ENCODE results near the gene PSMD1.

PSMD1 gene

GRCh38 chr2:231038483-231039293 is 18.0 kb upstream of the PSMD1 start:
- POLR2A ChIA-PET = interaction anchor here (0.8 kb wide), 1 partner anchor 15 kb away, joined by 4 read pairs; no protein-coding TSS in a partner anchor
- TF ChIP-seq ELF4 (IDR thresholded peaks at IDR 0.05) (no peak), PKNOX1 (IDR thresholded peaks at IDR 0.05) (no peak), SUZ12 (IDR thresholded peaks at IDR 0.05) (no peak), HDGF (IDR thresholded peaks at IDR 0.05; ENCODE audit: borderline replicate concordance) (no peak), LEF1 (IDR thresholded peaks at IDR 0.05; ENCODE audit: borderline replicate concordance) (no peak), CTBP1 (IDR thresholded peaks at IDR 0.05; ENCODE audit: borderline replicate concordance) (no peak), FOXK2 (IDR thresholded peaks at IDR 0.05) (no peak), SP1 (IDR thresholded peaks at IDR 0.05) (no peak), TARDBP (IDR thresholded peaks at IDR 0.05) (no peak), ZNF384 (IDR thresholded peaks at IDR 0.05) (no peak), BHLHE40 (IDR thresholded peaks at IDR 0.05; ENCODE audit: borderline replicate concordance) (no peak), FOXM1 (IDR thresholded peaks at IDR 0.05; ENCODE audit: borderline replicate concordance) (no peak), FOXA1 (IDR thresholded peaks at IDR 0.05) (no peak), ARNT (IDR thresholded peaks at IDR 0.05) (no peak), L3MBTL2 (conservative IDR thresholded peaks at IDR 0.05) (no peak), NFRKB (IDR thresholded peaks at IDR 0.05) (no peak)
- DNase-seq (ENCODE audit: extremely low spot score) = no peak
- CTCF ChIA-PET = interaction anchor here (1.4 kb wide), 1 partner anchor 14 kb away, joined by 6 read pairs; no protein-coding TSS in a partner anchor

- CTCF ChIA-PET = interaction anchor here (1.4 kb wide), 1 partner anchor 14 kb away, joined by 6 read pairs; no protein-coding TSS in a partner anchor
- POLR2A ChIA-PET = no interaction called here
- TF ChIP-seq SUZ12 (IDR thresholded peaks at IDR 0.05) = no peak
- no peak for TF ChIP-seq HDGF (IDR thresholded peaks at IDR 0.05; ENCODE audit: borderline replicate concordance)
- no peak for DNase-seq (ENCODE audit: extremely low spot score)
Observed at GRCh38 chr2:231039294-231039664, 17.4 kb upstream of the PSMD1 start.

GRCh38 chr2:231039821-231040364 is 16.8 kb upstream of the PSMD1 start:
- CTCF ChIA-PET = interaction anchor here (0.6 to 1.3 kb wide), 2 partner anchors 13 to 446 kb away, joined by 3 to 7 read pairs; no protein-coding TSS in a partner anchor
- DNase-seq (ENCODE audit: extremely low spot score) = no peak

GRCh38 chr2:231041061-231041689 is 15.5 kb upstream of the PSMD1 start:
- TF ChIP-seq L3MBTL2 (conservative IDR thresholded peaks at IDR 0.05) (no peak), NFRKB (IDR thresholded peaks at IDR 0.05) (no peak), ZNF384 (IDR thresholded peaks at IDR 0.05) (no peak), LEF1 (IDR thresholded peaks at IDR 0.05; ENCODE audit: borderline replicate concordance) (no peak), ELF4 (IDR thresholded peaks at IDR 0.05) (no peak), TARDBP (IDR thresholded peaks at IDR 0.05) (no peak), ARNT (IDR thresholded peaks at IDR 0.05) (no peak), CTBP1 (IDR thresholded peaks at IDR 0.05; ENCODE audit: borderline replicate concordance) (no peak), HDGF (IDR thresholded peaks at IDR 0.05; ENCODE audit: borderline replicate concordance) (no peak)
- DNase-seq (ENCODE audit: extremely low spot score) = no peak
- ChIA-PET POLR2A (no interaction called here), CTCF (interaction anchor here (1.3 kb wide), 1 partner anchor 12 kb away, joined by 7 read pairs; no protein-coding TSS in a partner anchor)

More at GRCh38 chr2:231039821-231040364, 16.8 kb upstream of the PSMD1 start:
- TF ChIP-seq ZNF384 (IDR thresholded peaks at IDR 0.05) (no peak), SUZ12 (IDR thresholded peaks at IDR 0.05) (no peak), BHLHE40 (IDR thresholded peaks at IDR 0.05; ENCODE audit: borderline replicate concordance) (no peak), FOXK2 (IDR thresholded peaks at IDR 0.05) (no peak), NFRKB (IDR thresholded peaks at IDR 0.05) (no peak), LEF1 (IDR thresholded peaks at IDR 0.05; ENCODE audit: borderline replicate concordance) (no peak), TARDBP (IDR thresholded peaks at IDR 0.05) (no peak), PKNOX1 (IDR thresholded peaks at IDR 0.05) (no peak), ARNT (IDR thresholded peaks at IDR 0.05) (no peak), CTBP1 (IDR thresholded peaks at IDR 0.05; ENCODE audit: borderline replicate concordance) (no peak), SP1 (IDR thresholded peaks at IDR 0.05) (no peak), FOXM1 (IDR thresholded peaks at IDR 0.05; ENCODE audit: borderline replicate concordance) (no peak), HDGF (IDR thresholded peaks at IDR 0.05; ENCODE audit: borderline replicate concordance) (no peak), ELF4 (IDR thresholded peaks at IDR 0.05) (no peak), FOXA1 (IDR thresholded peaks at IDR 0.05) (no peak)
- POLR2A ChIA-PET = interaction anchor here (0.6 kb wide), 1 partner anchor 215 kb away, joined by 3 read pairs; no protein-coding TSS in a partner anchor

- ChIA-PET POLR2A (no interaction called here), CTCF (interaction anchor here (0.9 to 1.5 kb wide), 2 partner anchors 9 to 32 kb away, joined by 3 to 6 read pairs; no protein-coding TSS in a partner anchor)
- no peak for TF ChIP-seq ZNF384 (IDR thresholded peaks at IDR 0.05)
- TF ChIP-seq PKNOX1 (IDR thresholded peaks at IDR 0.05) = no peak
- TF ChIP-seq L3MBTL2 (conservative IDR thresholded peaks at IDR 0.05) = no peak
- TF ChIP-seq FOXK2 (IDR thresholded peaks at IDR 0.05) = no peak
- no peak for TF ChIP-seq SP1 (IDR thresholded peaks at IDR 0.05)
- no peak for TF ChIP-seq CTBP1 (IDR thresholded peaks at IDR 0.05; ENCODE audit: borderline replicate concordance)
- TF ChIP-seq NFRKB (IDR thresholded peaks at IDR 0.05) = no peak
- no peak for TF ChIP-seq SUZ12 (IDR thresholded peaks at IDR 0.05)
- TF ChIP-seq FOXA1 (IDR thresholded peaks at IDR 0.05) = no peak
- TF ChIP-seq ELF4 (IDR thresholded peaks at IDR 0.05) = no peak
- no peak for TF ChIP-seq HDGF (IDR thresholded peaks at IDR 0.05; ENCODE audit: borderline replicate concordance)
- no peak for TF ChIP-seq ARNT (IDR thresholded peaks at IDR 0.05)
- no peak for TF ChIP-seq TARDBP (IDR thresholded peaks at IDR 0.05)
- TF ChIP-seq LEF1 (IDR thresholded peaks at IDR 0.05; ENCODE audit: borderline replicate concordance) = no peak
- TF ChIP-seq BHLHE40 (IDR thresholded peaks at IDR 0.05; ENCODE audit: borderline replicate concordance) = no peak
- DNase-seq (ENCODE audit: extremely low spot score) = no peak
Observed at GRCh38 chr2:231043796-231044195, 12.9 kb upstream of the PSMD1 start.

All from HEK293T (cell line).